Measurements from ENCODE around the gene MAP1LC3A. TPM values are rescaled to one million over a fixed set of nuclear protein-coding genes. Genes with fewer than 3 reads are reported as not detected.

Gene MAP1LC3A
- polyA plus RNA-seq, 4 donors: 35.0 to 83.6 (median 53.6) TPM

- no peak overlapping the region for H3K27ac ChIP-seq (ENCODE audit: low read depth in 1 of 3, low read length in 2 of 3)
- FAIRE-seq: no peak
These were observed 19.8 kb upstream of the MAP1LC3A start for GRCh38 chr20:34538671-34539123.

GRCh38 chr20:34539756-34540155 is 18.8 kb upstream of the MAP1LC3A start:
- Histone ChIP-seq H3K36me3 (ENCODE audit: control insufficient read depth in 3 of 3, insufficient read depth in 2 of 3, low read depth in 1 of 3, low read length in 3 of 3) (peaks cover 7 to 74% (median 19%) of the 10 kb centered on the region in 3 donors), H3K4me3 (ENCODE audit: low read depth in 1 of 3, low read length in 3 of 3) (no peak overlapping the region), H3K27ac (ENCODE audit: low read depth in 1 of 3, low read length in 2 of 3) (no peak overlapping the region), H3K27me3 (ENCODE audit: control insufficient read depth in 3 of 3, insufficient read depth in 3 of 3, low read length in 3 of 3) (no peaks in the 10 kb centered on the region), H3K4me1 (ENCODE audit: control insufficient read depth in 3 of 3, insufficient read depth in 2 of 3, low read depth in 1 of 3, low read length in 2 of 3) (peaks cover 0 to 4% (median 0%) of the 10 kb centered on the region in 3 donors), H3K9me3 (ENCODE audit: control insufficient read depth in 2 of 2, insufficient read depth in 1 of 2, low read depth in 1 of 2, low read length in 1 of 2) (no peaks in the 10 kb centered on the region)
- no peak for FAIRE-seq
- 95 to 96% (median 96%) methylated on average over 8 of the region's 8 CpGs for whole genome bisulfite sequencing, 3 donors
- no peak for DNase-seq

More at GRCh38 chr20:34538671-34539123, 19.8 kb upstream of the MAP1LC3A start:
- H3K4me3 ChIP-seq (ENCODE audit: low read depth in 1 of 3, low read length in 3 of 3): no peak overlapping the region
- no peaks in the 10 kb centered on the region for H3K9me3 ChIP-seq (ENCODE audit: control insufficient read depth in 2 of 2, insufficient read depth in 1 of 2, low read depth in 1 of 2, low read length in 1 of 2)
- H3K36me3 ChIP-seq (ENCODE audit: control insufficient read depth in 3 of 3, insufficient read depth in 2 of 3, low read depth in 1 of 3, low read length in 3 of 3): peaks cover 14 to 84% (median 19%) of the 10 kb centered on the region in 3 donors
- peak; percentile 45 to 61 for DNase-seq
- WGBS, 3 donors: 25 to 48% (median 42%) methylated on average over 5 of the region's 5 CpGs
- no peaks in the 10 kb centered on the region for H3K4me1 ChIP-seq (ENCODE audit: control insufficient read depth in 3 of 3, insufficient read depth in 2 of 3, low read depth in 1 of 3, low read length in 2 of 3)
- H3K27me3 ChIP-seq (ENCODE audit: control insufficient read depth in 3 of 3, insufficient read depth in 3 of 3, low read length in 3 of 3): no peaks in the 10 kb centered on the region

- 86 to 96% (median 92%) methylated on average over 15 of the region's 15 CpGs for WGBS, 3 donors
- no peak overlapping the region for H3K27ac ChIP-seq (ENCODE audit: low read depth in 1 of 3, low read length in 2 of 3)
- H3K27me3 ChIP-seq (ENCODE audit: control insufficient read depth in 3 of 3, insufficient read depth in 3 of 3, low read length in 3 of 3): no peaks in the 10 kb centered on the region
- peaks cover 0 to 4% (median 0%) of the 10 kb centered on the region in 3 donors for H3K4me1 ChIP-seq (ENCODE audit: control insufficient read depth in 3 of 3, insufficient read depth in 2 of 3, low read depth in 1 of 3, low read length in 2 of 3)
- DNase-seq: no peak
- no peak for FAIRE-seq
- H3K9me3 ChIP-seq (ENCODE audit: control insufficient read depth in 2 of 2, insufficient read depth in 1 of 2, low read depth in 1 of 2, low read length in 1 of 2): no peaks in the 10 kb centered on the region
- no peak overlapping the region for H3K4me3 ChIP-seq (ENCODE audit: low read depth in 1 of 3, low read length in 3 of 3)
- H3K36me3 ChIP-seq (ENCODE audit: control insufficient read depth in 3 of 3, insufficient read depth in 2 of 3, low read depth in 1 of 3, low read length in 3 of 3): peaks cover 6 to 64% (median 19%) of the 10 kb centered on the region in 3 donors
These were observed 17.8 kb upstream of the MAP1LC3A start for GRCh38 chr20:34540596-34541263.

GRCh38 chr20:34541264-34541901 is 17.1 kb upstream of the MAP1LC3A start:
- no peak for FAIRE-seq

GRCh38 chr20:34541917-34542316 is 16.6 kb upstream of the MAP1LC3A start:
- WGBS, 3 donors: 83 to 88% (median 85%) methylated on average over 16 of the region's 16 CpGs
- H3K36me3 ChIP-seq (ENCODE audit: control insufficient read depth in 3 of 3, insufficient read depth in 2 of 3, low read depth in 1 of 3, low read length in 3 of 3): peaks cover 6 to 53% (median 19%) of the 10 kb centered on the region in 3 donors

More at GRCh38 chr20:34541264-34541901, 17.1 kb upstream of the MAP1LC3A start:
- DNase-seq: no peak
- no peak overlapping the region for H3K27ac ChIP-seq (ENCODE audit: low read depth in 1 of 3, low read length in 2 of 3)
- H3K4me1 ChIP-seq (ENCODE audit: control insufficient read depth in 3 of 3, insufficient read depth in 2 of 3, low read depth in 1 of 3, low read length in 2 of 3): peaks cover 0 to 4% (median 0%) of the 10 kb centered on the region in 3 donors
- H3K36me3 ChIP-seq (ENCODE audit: control insufficient read depth in 3 of 3, insufficient read depth in 2 of 3, low read depth in 1 of 3, low read length in 3 of 3): peaks cover 6 to 58% (median 19%) of the 10 kb centered on the region in 3 donors
- H3K9me3 ChIP-seq (ENCODE audit: control insufficient read depth in 2 of 2, insufficient read depth in 1 of 2, low read depth in 1 of 2, low read length in 1 of 2): no peaks in the 10 kb centered on the region
- H3K4me3 ChIP-seq (ENCODE audit: low read depth in 1 of 3, low read length in 3 of 3): no peak overlapping the region
- H3K27me3 ChIP-seq (ENCODE audit: control insufficient read depth in 3 of 3, insufficient read depth in 3 of 3, low read length in 3 of 3): no peaks in the 10 kb centered on the region
- WGBS, 3 donors: 77 to 85% (median 80%) methylated on average over 13 of the region's 13 CpGs

GRCh38 chr20:34542439-34542838 is 16.1 kb upstream of the MAP1LC3A start:
- H3K36me3 ChIP-seq (ENCODE audit: control insufficient read depth in 3 of 3, insufficient read depth in 2 of 3, low read depth in 1 of 3, low read length in 3 of 3): peaks cover 6 to 48% (median 19%) of the 10 kb centered on the region in 3 donors
- no peak for DNase-seq
- H3K9me3 ChIP-seq (ENCODE audit: control insufficient read depth in 2 of 2, insufficient read depth in 1 of 2, low read depth in 1 of 2, low read length in 1 of 2): no peaks in the 10 kb centered on the region
- no peak for FAIRE-seq
- no peak overlapping the region for H3K27ac ChIP-seq (ENCODE audit: low read depth in 1 of 3, low read length in 2 of 3)
- no peak overlapping the region for H3K4me3 ChIP-seq (ENCODE audit: low read depth in 1 of 3, low read length in 3 of 3)
- H3K27me3 ChIP-seq (ENCODE audit: control insufficient read depth in 3 of 3, insufficient read depth in 3 of 3, low read length in 3 of 3): no peaks in the 10 kb centered on the region
- peaks cover 0 to 4% (median 0%) of the 10 kb centered on the region in 3 donors for H3K4me1 ChIP-seq (ENCODE audit: control insufficient read depth in 3 of 3, insufficient read depth in 2 of 3, low read depth in 1 of 3, low read length in 2 of 3)
- WGBS, 3 donors: 92 to 95% (median 94%) methylated on average over 6 of the region's 6 CpGs

More at GRCh38 chr20:34541917-34542316, 16.6 kb upstream of the MAP1LC3A start:
- H3K4me1 ChIP-seq (ENCODE audit: control insufficient read depth in 3 of 3, insufficient read depth in 2 of 3, low read depth in 1 of 3, low read length in 2 of 3): peaks cover 0 to 4% (median 0%) of the 10 kb centered on the region in 3 donors
- H3K9me3 ChIP-seq (ENCODE audit: control insufficient read depth in 2 of 2, insufficient read depth in 1 of 2, low read depth in 1 of 2, low read length in 1 of 2): no peaks in the 10 kb centered on the region
- no peaks in the 10 kb centered on the region for H3K27me3 ChIP-seq (ENCODE audit: control insufficient read depth in 3 of 3, insufficient read depth in 3 of 3, low read length in 3 of 3)
- H3K27ac ChIP-seq (ENCODE audit: low read depth in 1 of 3, low read length in 2 of 3): no peak overlapping the region
- no peak for FAIRE-seq
- no peak overlapping the region for H3K4me3 ChIP-seq (ENCODE audit: low read depth in 1 of 3, low read length in 3 of 3)
- DNase-seq: no peak

GRCh38 chr20:34543463-34544056 is 15.0 kb upstream of the MAP1LC3A start:
- WGBS, 3 donors: 34 to 51% (median 50%) methylated on average over 12 of the region's 12 CpGs
- peaks cover 6 to 39% (median 19%) of the 10 kb centered on the region in 3 donors for H3K36me3 ChIP-seq (ENCODE audit: control insufficient read depth in 3 of 3, insufficient read depth in 2 of 3, low read depth in 1 of 3, low read length in 3 of 3)
- H3K4me3 ChIP-seq (ENCODE audit: low read depth in 1 of 3, low read length in 3 of 3): no peak overlapping the region
- no peaks in the 10 kb centered on the region for H3K9me3 ChIP-seq (ENCODE audit: control insufficient read depth in 2 of 2, insufficient read depth in 1 of 2, low read depth in 1 of 2, low read length in 1 of 2)
- no peak for FAIRE-seq
- no peaks in the 10 kb centered on the region for H3K27me3 ChIP-seq (ENCODE audit: control insufficient read depth in 3 of 3, insufficient read depth in 3 of 3, low read length in 3 of 3)
- peak in 1 of 2 donors; percentile 29 for DNase-seq
- H3K27ac ChIP-seq (ENCODE audit: low read depth in 1 of 3, low read length in 2 of 3): no peak overlapping the region
- H3K4me1 ChIP-seq (ENCODE audit: control insufficient read depth in 3 of 3, insufficient read depth in 2 of 3, low read depth in 1 of 3, low read length in 2 of 3): peaks cover 0 to 4% (median 1%) of the 10 kb centered on the region in 3 donors

- Histone ChIP-seq H3K4me1 (ENCODE audit: control insufficient read depth in 3 of 3, insufficient read depth in 2 of 3, low read depth in 1 of 3, low read length in 2 of 3) (peaks cover 0 to 4% (median 1%) of the 10 kb centered on the region in 3 donors), H3K27ac (ENCODE audit: low read depth in 1 of 3, low read length in 2 of 3) (no peak overlapping the region), H3K27me3 (ENCODE audit: control insufficient read depth in 3 of 3, insufficient read depth in 3 of 3, low read length in 3 of 3) (no peaks in the 10 kb centered on the region), H3K9me3 (ENCODE audit: control insufficient read depth in 2 of 2, insufficient read depth in 1 of 2, low read depth in 1 of 2, low read length in 1 of 2) (no peaks in the 10 kb centered on the region), H3K4me3 (ENCODE audit: low read depth in 1 of 3, low read length in 3 of 3) (peak overlapping the region in 1 of 3 donors; percentile 20), H3K36me3 (ENCODE audit: control insufficient read depth in 3 of 3, insufficient read depth in 2 of 3, low read depth in 1 of 3, low read length in 3 of 3) (peaks cover 6 to 32% (median 16%) of the 10 kb centered on the region in 3 donors)
- WGBS, 3 donors: 18 to 31% (median 26%) methylated on average over 19 of the region's 19 CpGs
- DNase-seq: peak; percentile 34 to 53
- FAIRE-seq: no peak
These were observed 14.3 kb upstream of the MAP1LC3A start for GRCh38 chr20:34544109-34544796.

Measured in small intestine (tissue), 7 donors.